ENCODE results near the gene DIS3L2. TPM values are rescaled to one million over a fixed set of nuclear protein-coding genes. Genes with fewer than 3 reads are reported as not detected.

The DIS3L2 gene
- total and polyA plus RNA-seq, 2 of the 4 experiments (the other 2 are of a cell fraction): 14.7 to 19.2 TPM

DNA sequence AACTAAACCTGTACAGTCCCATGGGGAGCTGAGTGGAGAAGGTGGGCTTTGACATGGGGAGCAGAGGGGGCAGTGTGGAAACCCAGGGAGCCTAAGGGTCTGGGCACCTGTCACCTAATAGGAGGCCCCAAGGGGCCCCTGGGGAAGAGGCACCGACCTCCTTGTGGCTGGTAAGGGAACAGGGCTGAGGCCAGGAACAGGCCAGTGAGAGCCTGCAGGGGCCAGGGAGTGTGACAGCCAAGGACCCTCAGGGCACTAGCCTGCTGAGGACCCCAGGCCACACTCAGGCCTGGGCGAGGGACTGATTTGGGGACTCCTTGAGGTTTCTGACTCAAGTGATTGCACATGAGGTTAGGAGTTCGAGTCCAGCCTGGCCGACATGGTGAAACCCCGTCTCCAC is 392.6 kb downstream of the DIS3L2 start:
- Histone ChIP-seq H2BK120ac (ENCODE audit: low read depth, low read length) (no peak overlapping the region), H3K56ac (ENCODE audit: extremely low read depth, insufficient read depth, low read length) (no peak overlapping the region), H3K79me1 (ENCODE audit: low read depth in 1 of 2, low read length in 2 of 2) (no peaks in the 10 kb centered on the region), H3K36me3 (ENCODE audit: control insufficient read depth, insufficient read depth, low read length) (no peaks in the 10 kb centered on the region), H3K9me1 (ENCODE audit: insufficient read depth, low read length) (no peaks in the 10 kb centered on the region), H4K91ac (ENCODE audit: insufficient read depth, low read depth, low read length) (no peak overlapping the region), H3K4ac (ENCODE audit: low read depth, low read length) (no peak overlapping the region), H3K23ac (ENCODE audit: low read depth, low read length) (no peak overlapping the region), H2BK15ac (ENCODE audit: low read depth, low read length) (no peak overlapping the region), H3K9me3 (ENCODE audit: control insufficient read depth, insufficient read depth, low read length) (no peaks in the 10 kb centered on the region), H4K5ac (ENCODE audit: low read depth, low read length) (no peak overlapping the region), H3K14ac (replicated peaks; ENCODE audit: low read depth, low read length) (no peak overlapping the region), H3K9ac (ENCODE audit: low read depth, low read length) (no peak overlapping the region), H3K18ac (ENCODE audit: low read depth, low read length) (no peak overlapping the region), H2AFZ (replicated peaks; ENCODE audit: low read length, poor library complexity) (no peak overlapping the region), H2BK20ac (ENCODE audit: low read depth, low read length) (no peak overlapping the region), H2BK5ac (ENCODE audit: low read depth, low read length, poor library complexity, severe bottlenecking) (no peak overlapping the region), H3K4me2 (ENCODE audit: low read depth, low read length) (no peak overlapping the region), H3K4me1 (ENCODE audit: control insufficient read depth, insufficient read depth, low read length) (no peaks in the 10 kb centered on the region), H2AK9ac (replicated peaks; ENCODE audit: low read depth, low read length, poor library complexity) (no peak overlapping the region), H2AK5ac (ENCODE audit: low read depth, low read length) (no peak overlapping the region), H3K4me3 (ENCODE audit: insufficient read depth, low read depth, low read length) (no peak overlapping the region), H4K20me1 (ENCODE audit: insufficient read depth, low read length) (no peaks in the 10 kb centered on the region), H4K8ac (ENCODE audit: low read depth in 2 of 2, low read length in 2 of 2) (no peak overlapping the region), H3K27ac (ENCODE audit: insufficient read depth, low read length) (no peak overlapping the region), H3K27me3 (ENCODE audit: control insufficient read depth, insufficient read depth, low read length) (peaks cover 44% of the 10 kb centered on the region)
- POLR2A ChIA-PET (ENCODE audit: unreplicated experiment): no interaction called here
- no peak for DNase-seq
- intact Hi-C loops (cut with micrococcal nuclease): no loop called here
- TF ChIP-seq, protein P1, sequence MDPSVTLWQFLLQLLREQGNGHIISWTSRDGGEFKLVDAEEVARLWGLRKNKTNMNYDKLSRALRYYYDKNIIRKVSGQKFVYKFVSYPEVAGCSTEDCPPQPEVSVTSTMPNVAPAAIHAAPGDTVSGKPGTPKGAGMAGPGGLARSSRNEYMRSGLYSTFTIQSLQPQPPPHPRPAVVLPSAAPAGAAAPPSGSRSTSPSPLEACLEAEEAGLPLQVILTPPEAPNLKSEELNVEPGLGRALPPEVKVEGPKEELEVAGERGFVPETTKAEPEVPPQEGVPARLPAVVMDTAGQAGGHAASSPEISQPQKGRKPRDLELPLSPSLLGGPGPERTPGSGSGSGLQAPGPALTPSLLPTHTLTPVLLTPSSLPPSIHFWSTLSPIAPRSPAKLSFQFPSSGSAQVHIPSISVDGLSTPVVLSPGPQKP (IDR thresholded peaks at IDR 0.05; ENCODE audit: borderline replicate concordance, low read depth, low read length): no peak
- TF ChIP-seq FOS (IDR thresholded peaks at IDR 0.05; ENCODE audit: low read depth, low read length): no peak
- no peak for TF ChIP-seq MAFK (IDR thresholded peaks at IDR 0.05; ENCODE audit: low read depth, low read length)
- TF ChIP-seq SMC3 (IDR thresholded peaks at IDR 0.05; ENCODE audit: low read depth, low read length): no peak
- no peak for TF ChIP-seq MXI1 (IDR thresholded peaks at IDR 0.05; ENCODE audit: borderline replicate concordance, low read depth, low read length)
- no peak for TF ChIP-seq RCOR1 (IDR thresholded peaks at IDR 0.05; ENCODE audit: insufficient replicate concordance, low read length)
- TF ChIP-seq POLR2A (IDR thresholded peaks at IDR 0.05; ENCODE audit: low read depth, low read length): no peak
- no peak for TF ChIP-seq CEBPB (IDR thresholded peaks at IDR 0.05; ENCODE audit: low read depth, low read length)
- TF ChIP-seq, protein P2, sequence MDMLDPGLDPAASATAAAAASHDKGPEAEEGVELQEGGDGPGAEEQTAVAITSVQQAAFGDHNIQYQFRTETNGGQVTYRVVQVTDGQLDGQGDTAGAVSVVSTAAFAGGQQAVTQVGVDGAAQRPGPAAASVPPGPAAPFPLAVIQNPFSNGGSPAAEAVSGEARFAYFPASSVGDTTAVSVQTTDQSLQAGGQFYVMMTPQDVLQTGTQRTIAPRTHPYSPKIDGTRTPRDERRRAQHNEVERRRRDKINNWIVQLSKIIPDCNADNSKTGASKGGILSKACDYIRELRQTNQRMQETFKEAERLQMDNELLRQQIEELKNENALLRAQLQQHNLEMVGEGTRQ (IDR thresholded peaks at IDR 0.05; ENCODE audit: low read depth, low read length): no peak
- no peak for TF ChIP-seq RFX5 (IDR thresholded peaks at IDR 0.05; ENCODE audit: low read depth, low read length)
- no peak for TF ChIP-seq BHLHE40 (IDR thresholded peaks at IDR 0.05; ENCODE audit: low read depth, low read length)
- TF ChIP-seq, protein P3, sequence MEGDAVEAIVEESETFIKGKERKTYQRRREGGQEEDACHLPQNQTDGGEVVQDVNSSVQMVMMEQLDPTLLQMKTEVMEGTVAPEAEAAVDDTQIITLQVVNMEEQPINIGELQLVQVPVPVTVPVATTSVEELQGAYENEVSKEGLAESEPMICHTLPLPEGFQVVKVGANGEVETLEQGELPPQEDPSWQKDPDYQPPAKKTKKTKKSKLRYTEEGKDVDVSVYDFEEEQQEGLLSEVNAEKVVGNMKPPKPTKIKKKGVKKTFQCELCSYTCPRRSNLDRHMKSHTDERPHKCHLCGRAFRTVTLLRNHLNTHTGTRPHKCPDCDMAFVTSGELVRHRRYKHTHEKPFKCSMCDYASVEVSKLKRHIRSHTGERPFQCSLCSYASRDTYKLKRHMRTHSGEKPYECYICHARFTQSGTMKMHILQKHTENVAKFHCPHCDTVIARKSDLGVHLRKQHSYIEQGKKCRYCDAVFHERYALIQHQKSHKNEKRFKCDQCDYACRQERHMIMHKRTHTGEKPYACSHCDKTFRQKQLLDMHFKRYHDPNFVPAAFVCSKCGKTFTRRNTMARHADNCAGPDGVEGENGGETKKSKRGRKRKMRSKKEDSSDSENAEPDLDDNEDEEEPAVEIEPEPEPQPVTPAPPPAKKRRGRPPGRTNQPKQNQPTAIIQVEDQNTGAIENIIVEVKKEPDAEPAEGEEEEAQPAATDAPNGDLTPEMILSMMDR (conservative IDR thresholded peaks at IDR 0.05; ENCODE audit: low read depth, low read length): no peak
- TF ChIP-seq RAD21 (IDR thresholded peaks at IDR 0.05; ENCODE audit: low read length): no peak
- TF ChIP-seq CHD1 (IDR thresholded peaks at IDR 0.05; ENCODE audit: low read depth, low read length): no peak
- no peak for TF ChIP-seq NFE2L2 (IDR thresholded peaks at IDR 0.05; ENCODE audit: low read depth, low read length)
- no peak for TF ChIP-seq MAZ (IDR thresholded peaks at IDR 0.05; ENCODE audit: borderline replicate concordance, low read depth, low read length)
- 76% methylated on average over 3 of the region's 5 CpGs; no CpG with 5 or more reads in 1 of the 2 experiments for WGBS, 2 experiments (ENCODE audit: extremely low coverage in 2 of 2, insufficient read length in 1 of 2)
- ATAC-seq (ENCODE audit: low read depth): no peak
- in situ Hi-C loops (cut with MboI; ENCODE audit: low sequenced_read_pairs): no loop called here
- CTCF ChIA-PET: no interaction called here
- no TSS peak for BruUV-seq (replicated peaks)
- dilution Hi-C loops (cut with HindIII; ENCODE audit: low sequenced_read_pairs, unreplicated experiment): no loop called here
